HG03095 (cell line): ENCODE results near the gene UBXN6.

Experiments used
- ATAC-seq: cut with Tn5 transposase; IDR thresholded peaks from one replicate; pipeline ENCODE4 v1.9.1; 2021; ENCODE audit warnings: moderate library complexity; ENCODE audit not compliant: unreplicated experiment

Gene UBXN6

GRCh38 chr19:4413588-4413987 lies 44.0 kb downstream of the UBXN6 start:
- ATAC-seq = no peak

- ATAC-seq = no peak
These were observed 48.3 kb downstream of the UBXN6 start for GRCh38 chr19:4409123-4409933.

- ATAC-seq = no peak
These were observed 51.0 kb downstream of the UBXN6 start for GRCh38 chr19:4406626-4407025.

- no peak for ATAC-seq
These were observed 51.6 kb downstream of the UBXN6 start for GRCh38 chr19:4405977-4406376.

- no peak for ATAC-seq
These were observed 54.4 kb downstream of the UBXN6 start for GRCh38 chr19:4403005-4403761.

GRCh38 chr19:4402171-4403004 lies 55.2 kb downstream of the UBXN6 start, which contains the start of gene CHAF1A:
Gene CHAF1A, plus strand, starts transcription at chr19:4402640. Its CDS starts 123 bp downstream, at chr19:4402763.
- peak; percentile 83 for ATAC-seq

GRCh38 chr19:4401769-4402170 lies 55.8 kb downstream of the UBXN6 start:
- no peak for ATAC-seq

GRCh38 chr19:4400135-4400936 lies 57.3 kb downstream of the UBXN6 start, which contains the start of gene SH3GL1:
Gene SH3GL1, minus strand, starts transcription at chr19:4400547. Its CDS starts 179 bp downstream, at chr19:4400368.
- ATAC-seq = peak; percentile 45

- peak; percentile 10 for ATAC-seq
These were observed 57.8 kb downstream of the UBXN6 start for GRCh38 chr19:4399812-4400134.

GRCh38 chr19:4396949-4397783 lies 60.4 kb downstream of the UBXN6 start:
- no peak for ATAC-seq
